HFFc6 (cell line): Measurements from ENCODE around the gene GCDH. TPM values are rescaled to one million over a fixed set of nuclear protein-coding genes. Genes with fewer than 3 reads are reported as not detected.

ENCODE experiments used
- DNase-seq: peaks from one replicate; pipeline ENCODE4 v3.0.0-alpha.2; 2018
- H3K27ac Mint-ChIP-seq: 2 replicates; pipeline ENCODE4 v1.8.0; 2020; ENCODE audit warnings: mild to moderate bottlenecking, mixed read lengths
- H3K27me3 Mint-ChIP-seq: 2 replicates; pipeline ENCODE4 v1.8.0; 2021; ENCODE audit warnings: mild to moderate bottlenecking, moderate library complexity, mixed read lengths; ENCODE audit not compliant: insufficient read depth
- H3K36me3 Mint-ChIP-seq: 2 replicates; pipeline ENCODE4 v1.8.0; 2021; ENCODE audit warnings: low read depth, mixed read lengths
- H3K4me1 Mint-ChIP-seq: 2 replicates; pipeline ENCODE4 v1.8.0; 2020; ENCODE audit warnings: low read depth, mixed read lengths
- H3K4me3 Mint-ChIP-seq: 2 replicates; pipeline ENCODE4 v1.8.0; 2020; ENCODE audit warnings: mild to moderate bottlenecking, moderate library complexity, mixed read lengths
- H3K9me3 Mint-ChIP-seq: 2 replicates; pipeline ENCODE4 v1.8.0; 2020; ENCODE audit warnings: mild to moderate bottlenecking, mixed read lengths
- CTCF ChIP-seq: fragments of 200-600 bp; sonication (generic); IDR thresholded peaks from 2 replicates; pipeline ENCODE4 v1.5.0; 2021; ENCODE audit warnings: antibody characterized with exemption, mild to moderate bottlenecking
- total RNA-seq, 6 experiments: library from RNA; stranded (reverse); fragmentation: NEBNext Ultra II Directional; extraction: Animal tissue kit (Norgen Biotek cat#: 25700); gene quantifications; 2 replicates in 1 of 6; 3 replicates in 5 of 6; pipeline ENCODE4 v1.2.3, GENCODE V29; 2021

GCDH gene
- total RNA-seq, 6 experiments from 2014 or later = 20.6 to 24.6 (median 21.1) TPM

GRCh38 chr19:12945479-12946091 is 54.6 kb downstream of the GCDH start, which contains the start of gene RAD23A:
RAD23A (plus strand) TSS chr19:12945862; CDS start chr19:12945949, 87 bp downstream.
- H3K27ac Mint-ChIP-seq = peak within 1 kb of the TSS; percentile 95
- H3K27me3 Mint-ChIP-seq = peaks cover 7% of the 10 kb centered on the region
- TF ChIP-seq CTCF = no peak
- peaks cover 39% of the 10 kb centered on the region for H3K4me1 Mint-ChIP-seq
- peak; percentile 97 for DNase-seq
- peaks cover 59% of the 10 kb centered on the region for H3K36me3 Mint-ChIP-seq
- no peaks in the 10 kb centered on the region for H3K9me3 Mint-ChIP-seq
- peak within 1 kb of the TSS; percentile 94 for H3K4me3 Mint-ChIP-seq

GRCh38 chr19:12946092-12946721 is 55.2 kb downstream of the GCDH start:
- H3K4me3 Mint-ChIP-seq = peak overlapping the region; percentile 94
- peaks cover 7% of the 10 kb centered on the region for H3K27me3 Mint-ChIP-seq
- peak; percentile 75 for DNase-seq
- H3K27ac Mint-ChIP-seq = peak overlapping the region; percentile 95
- TF ChIP-seq CTCF = no peak
- H3K9me3 Mint-ChIP-seq = no peaks in the 10 kb centered on the region
- peaks cover 62% of the 10 kb centered on the region for H3K36me3 Mint-ChIP-seq
- peaks cover 36% of the 10 kb centered on the region for H3K4me1 Mint-ChIP-seq

- Mint-ChIP-seq H3K9me3 (no peaks in the 10 kb centered on the region), H3K27me3 (peaks cover 7% of the 10 kb centered on the region), H3K4me1 (peaks cover 43% of the 10 kb centered on the region), H3K27ac (peak overlapping the region; percentile 95), H3K36me3 (peaks cover 68% of the 10 kb centered on the region), H3K4me3 (peak overlapping the region; percentile 94)
- DNase-seq = no peak
- TF ChIP-seq CTCF = no peak
Measured at GRCh38 chr19:12946731-12947496, 56.0 kb downstream of the GCDH start.

- no peak for DNase-seq
- peaks cover 64% of the 10 kb centered on the region for H3K36me3 Mint-ChIP-seq
Measured at GRCh38 chr19:12947702-12948611, 57.0 kb downstream of the GCDH start.

More at GRCh38 chr19:12947702-12948611, 57.0 kb downstream of the GCDH start:
- no peak for TF ChIP-seq CTCF
- peak overlapping the region; percentile 95 for H3K27ac Mint-ChIP-seq
- no peaks in the 10 kb centered on the region for H3K9me3 Mint-ChIP-seq
- 0 out of 2 replicates have a peak overlapping the region, but pooled peaks have one; percentile 94 for H3K4me3 Mint-ChIP-seq
- peaks cover 45% of the 10 kb centered on the region for H3K4me1 Mint-ChIP-seq
- peaks cover 7% of the 10 kb centered on the region for H3K27me3 Mint-ChIP-seq
